ENCODE results near the gene PALB2. TPM values are rescaled to one million over a fixed set of nuclear protein-coding genes. Genes with fewer than 3 reads are reported as not detected.

Gene PALB2
- total RNA-seq, 2 experiments from 2014 or later = 3.8 to 5.1 TPM

DNA sequence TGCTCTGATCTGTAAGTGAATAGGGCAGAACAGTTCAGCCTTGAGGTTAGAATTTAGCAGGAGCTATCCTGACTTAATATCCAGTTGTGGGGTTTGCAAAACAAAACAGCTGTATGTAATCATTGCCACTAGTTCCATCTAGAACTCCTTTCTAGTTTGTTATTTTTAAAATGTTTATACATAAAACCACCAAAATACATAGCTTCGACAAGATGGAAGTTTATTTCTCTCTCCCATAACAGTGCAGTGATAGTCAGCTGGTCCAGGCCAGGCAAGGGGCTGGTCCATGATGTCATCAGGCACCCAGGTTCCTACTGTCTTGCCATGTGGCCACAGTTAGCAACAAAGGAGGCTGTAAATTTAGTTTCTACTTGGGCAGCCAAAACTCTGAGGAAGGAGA lies 27.1 kb upstream of the PALB2 start:
- Histone ChIP-seq H3K4me3 (ENCODE audit: low read length) (no peak overlapping the region), H3K27me3 (ENCODE audit: control insufficient read depth in 1 of 2, insufficient read depth in 2 of 2, low read length in 2 of 2) (no peaks in the 10 kb centered on the region), H3K9me3 (ENCODE audit: control insufficient read depth in 1 of 2, insufficient read depth in 1 of 2, low read length in 2 of 2) (no peaks in the 10 kb centered on the region), H3K27ac (ENCODE audit: low read depth in 1 of 2, low read length in 2 of 2) (no peak overlapping the region), H3K4me1 (ENCODE audit: insufficient read depth, low read length) (no peaks in the 10 kb centered on the region), H3K36me3 (ENCODE audit: insufficient read depth, low read length) (peaks cover 68% of the 10 kb centered on the region)
- Mint-ChIP-seq H3K27me3 (no peaks in the 10 kb centered on the region), H3K27ac (no peak overlapping the region), H3K9me3 (no peaks in the 10 kb centered on the region), H3K36me3 (ENCODE audit: low read depth) (peaks cover 90% of the 10 kb centered on the region), H3K4me3 (no peak overlapping the region), H3K4me1 (ENCODE audit: low read depth) (no peaks in the 10 kb centered on the region)
- no peak for DNase-seq
- TF ChIP-seq, protein P1, sequence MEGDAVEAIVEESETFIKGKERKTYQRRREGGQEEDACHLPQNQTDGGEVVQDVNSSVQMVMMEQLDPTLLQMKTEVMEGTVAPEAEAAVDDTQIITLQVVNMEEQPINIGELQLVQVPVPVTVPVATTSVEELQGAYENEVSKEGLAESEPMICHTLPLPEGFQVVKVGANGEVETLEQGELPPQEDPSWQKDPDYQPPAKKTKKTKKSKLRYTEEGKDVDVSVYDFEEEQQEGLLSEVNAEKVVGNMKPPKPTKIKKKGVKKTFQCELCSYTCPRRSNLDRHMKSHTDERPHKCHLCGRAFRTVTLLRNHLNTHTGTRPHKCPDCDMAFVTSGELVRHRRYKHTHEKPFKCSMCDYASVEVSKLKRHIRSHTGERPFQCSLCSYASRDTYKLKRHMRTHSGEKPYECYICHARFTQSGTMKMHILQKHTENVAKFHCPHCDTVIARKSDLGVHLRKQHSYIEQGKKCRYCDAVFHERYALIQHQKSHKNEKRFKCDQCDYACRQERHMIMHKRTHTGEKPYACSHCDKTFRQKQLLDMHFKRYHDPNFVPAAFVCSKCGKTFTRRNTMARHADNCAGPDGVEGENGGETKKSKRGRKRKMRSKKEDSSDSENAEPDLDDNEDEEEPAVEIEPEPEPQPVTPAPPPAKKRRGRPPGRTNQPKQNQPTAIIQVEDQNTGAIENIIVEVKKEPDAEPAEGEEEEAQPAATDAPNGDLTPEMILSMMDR (IDR thresholded peaks at IDR 0.05) = no peak
- intact Hi-C loops (cut with DNase I, micrococcal nuclease) = no loop called here
- POLR2A ChIA-PET = interaction anchor here (1.2 kb wide), 1 partner anchor 9 kb away, joined by 4 read pairs; no protein-coding TSS in a partner anchor
- CTCF ChIA-PET = no interaction called here
- no peak for ATAC-seq (ENCODE audit: poor library complexity)

DNA sequence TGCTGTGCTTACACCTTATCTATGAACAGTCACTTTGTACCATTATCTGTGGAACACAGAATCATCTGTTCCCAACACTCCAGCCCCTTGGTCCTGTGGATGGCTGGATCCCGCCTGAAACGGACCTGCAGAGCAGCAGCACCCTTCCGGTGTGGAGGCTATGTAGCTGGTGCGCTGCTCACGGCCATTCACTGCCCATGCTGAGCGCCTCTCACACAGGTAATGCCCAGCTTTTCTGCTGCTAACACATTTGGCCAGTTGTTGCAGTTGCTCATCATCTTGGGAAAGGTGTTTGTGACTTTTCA lies 26.2 kb upstream of the PALB2 start:
- intact Hi-C loops (cut with DNase I, micrococcal nuclease) = no loop called here
- no peak overlapping the region for H3K27ac ChIP-seq (ENCODE audit: low read depth in 1 of 2, low read length in 2 of 2)
- no peaks in the 10 kb centered on the region for H3K9me3 ChIP-seq (ENCODE audit: control insufficient read depth in 1 of 2, insufficient read depth in 1 of 2, low read length in 2 of 2)
- H3K4me1 ChIP-seq (ENCODE audit: insufficient read depth, low read length) = no peaks in the 10 kb centered on the region
- no peak for DNase-seq
- Mint-ChIP-seq H3K4me3 (no peak overlapping the region), H3K27me3 (no peaks in the 10 kb centered on the region), H3K9me3 (no peaks in the 10 kb centered on the region), H3K4me1 (ENCODE audit: low read depth) (no peaks in the 10 kb centered on the region), H3K36me3 (ENCODE audit: low read depth) (peaks cover 97% of the 10 kb centered on the region), H3K27ac (no peak overlapping the region)
- CTCF ChIA-PET = no interaction called here
- TF ChIP-seq, protein P1 (IDR thresholded peaks at IDR 0.05) = no peak
- no peaks in the 10 kb centered on the region for H3K27me3 ChIP-seq (ENCODE audit: control insufficient read depth in 1 of 2, insufficient read depth in 2 of 2, low read length in 2 of 2)
- H3K36me3 ChIP-seq (ENCODE audit: insufficient read depth, low read length) = peaks cover 77% of the 10 kb centered on the region
- ATAC-seq (ENCODE audit: poor library complexity) = no peak
- no peak overlapping the region for H3K4me3 ChIP-seq (ENCODE audit: low read length)
- POLR2A ChIA-PET = no interaction called here

DNA sequence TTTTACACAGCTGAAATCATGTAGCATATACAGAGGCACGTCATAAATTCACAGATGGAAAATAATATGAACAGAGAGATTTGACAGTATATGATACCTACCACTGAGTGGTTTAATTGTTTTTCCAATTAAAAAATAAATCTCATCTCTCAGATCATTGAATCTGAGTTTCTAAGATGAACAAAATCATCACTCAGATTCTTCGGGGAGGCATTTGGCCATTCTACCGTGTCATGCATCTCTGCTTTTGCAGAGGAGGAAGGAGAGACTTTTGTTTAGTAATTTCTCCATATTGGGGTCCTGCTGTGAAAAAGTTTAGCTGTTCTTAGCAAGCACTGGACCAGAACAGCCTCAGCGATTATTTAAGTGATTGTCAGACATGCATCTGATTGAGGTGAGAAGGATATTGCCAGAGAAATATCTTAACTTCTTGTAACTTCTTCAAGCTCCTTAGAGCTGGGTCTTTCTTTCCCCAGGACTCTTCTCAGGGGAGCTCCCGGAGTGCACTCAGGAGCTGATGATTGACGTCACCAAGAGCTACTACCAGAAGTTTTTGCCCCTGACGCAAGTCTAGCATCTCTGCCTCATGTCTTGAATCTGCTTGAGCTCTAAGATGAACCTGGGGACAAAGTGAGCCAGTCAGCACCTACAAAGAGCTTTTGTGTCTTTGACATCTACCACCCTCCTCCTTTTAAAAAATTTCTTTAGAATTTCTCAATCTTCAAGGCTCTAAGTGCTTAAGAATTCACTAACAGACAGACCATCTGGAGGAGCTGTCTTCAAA lies 25.7 kb upstream of the PALB2 start:
- Histone ChIP-seq H3K9me3 (ENCODE audit: control insufficient read depth in 1 of 2, insufficient read depth in 1 of 2, low read length in 2 of 2) (no peaks in the 10 kb centered on the region), H3K27ac (ENCODE audit: low read depth in 1 of 2, low read length in 2 of 2) (no peak overlapping the region), H3K36me3 (ENCODE audit: insufficient read depth, low read length) (peaks cover 82% of the 10 kb centered on the region), H3K4me3 (ENCODE audit: low read length) (no peak overlapping the region), H3K27me3 (ENCODE audit: control insufficient read depth in 1 of 2, insufficient read depth in 2 of 2, low read length in 2 of 2) (no peaks in the 10 kb centered on the region), H3K4me1 (ENCODE audit: insufficient read depth, low read length) (no peaks in the 10 kb centered on the region)
- H3K4me3 Mint-ChIP-seq = no peak overlapping the region
- H3K4me1 Mint-ChIP-seq (ENCODE audit: low read depth) = no peaks in the 10 kb centered on the region
- no peaks in the 10 kb centered on the region for H3K9me3 Mint-ChIP-seq
- intact Hi-C loops (cut with DNase I, micrococcal nuclease) = no loop called here
- no peak for ATAC-seq (ENCODE audit: poor library complexity)
- H3K36me3 Mint-ChIP-seq (ENCODE audit: low read depth) = peaks cover 97% of the 10 kb centered on the region
- H3K27ac Mint-ChIP-seq = no peak overlapping the region
- ChIA-PET CTCF (no interaction called here), POLR2A (no interaction called here)
- no peak for DNase-seq
- no peaks in the 10 kb centered on the region for H3K27me3 Mint-ChIP-seq
- TF ChIP-seq, protein P1 (IDR thresholded peaks at IDR 0.05) = no peak

Data from CD4-positive, alpha-beta T cell (primary cell).